ENCODE data around the gene PRKAA2. TPM values are rescaled to one million over a fixed set of nuclear protein-coding genes. Genes with fewer than 3 reads are reported as not detected.

The PRKAA2 gene
- total RNA-seq, 1 experiment from 2014 or later, result 4.0 TPM

GRCh38 chr1:56647106-56647505 is 2.0 kb downstream of the PRKAA2 start:
- peaks cover 15 to 23% of the 10 kb centered on the region in 2 experiments for H3K4me1 Mint-ChIP-seq
- Histone ChIP-seq H2AFZ (ENCODE audit: low read length) (no peak overlapping the region), H3K23me2 (ENCODE audit: insufficient read length, low read depth, low read length, poor library complexity, severe bottlenecking) (peaks cover 12% of the 10 kb centered on the region), H3K4me1 (ENCODE audit: insufficient read depth, low read length) (no peaks in the 10 kb centered on the region), H2BK20ac (ENCODE audit: low read depth, low read length, poor library complexity, severe bottlenecking) (no peak overlapping the region), H3K27ac (ENCODE audit: insufficient read length, low read depth, low read length) (no peak overlapping the region), H3T11ph (ENCODE audit: low read length) (no peak overlapping the region), H3K9ac (ENCODE audit: extremely low read depth, insufficient read length, low read length) (no peak overlapping the region), H3K9me3 (ENCODE audit: control insufficient read depth, low read depth, low read length) (no peaks in the 10 kb centered on the region), H3K14ac (ENCODE audit: insufficient read depth, low read length) (no peak overlapping the region), H2BK5ac (ENCODE audit: insufficient read length, low read length) (no peak overlapping the region), H4K5ac (ENCODE audit: insufficient read length, low read depth, low read length) (no peak overlapping the region), H2BK120ac (ENCODE audit: low read depth, low read length, poor library complexity, severe bottlenecking) (no peak overlapping the region), H3K23ac (ENCODE audit: insufficient read length, low read depth, low read length) (no peak overlapping the region), H2BK15ac (ENCODE audit: low read depth, low read length) (no peak overlapping the region), H3K79me2 (ENCODE audit: insufficient read depth, low read length) (peaks cover 3% of the 10 kb centered on the region; the same call in 1 of the 2 replicates), H3K79me1 (ENCODE audit: insufficient read depth, low read depth, low read length, poor library complexity, severe bottlenecking) (no peaks in the 10 kb centered on the region), H3K27me3 (ENCODE audit: insufficient read depth, low read length) (peaks cover 2% of the 10 kb centered on the region; the same call in 1 of the 2 replicates), H3K4me2 (ENCODE audit: insufficient read depth, insufficient read length, low read length) (no peak overlapping the region), H3K18ac (ENCODE audit: insufficient read length, low read depth, low read length) (no peak overlapping the region), H4K8ac (replicated peaks; ENCODE audit: insufficient read length, low read depth, low read length) (no peak overlapping the region), H4K20me1 (ENCODE audit: control insufficient read depth, insufficient read depth, insufficient read length) (no peaks in the 10 kb centered on the region), H3K4ac (ENCODE audit: low read depth, low read length) (no peak overlapping the region), H4K91ac (ENCODE audit: insufficient read length, low read depth, low read length) (no peak overlapping the region), H3K56ac (ENCODE audit: insufficient read length, low read depth, low read length) (no peak overlapping the region), H2AK5ac (ENCODE audit: insufficient read length, low read length) (no peak overlapping the region), H2BK12ac (ENCODE audit: insufficient read length, low read depth, low read length) (no peak overlapping the region)
- no CpG with 5 or more reads among the region's 1 CpG for WGBS (ENCODE audit: extremely low coverage, insufficient read length, low lambda C conversion rate)
- no peak overlapping the region for H3K27ac Mint-ChIP-seq
- peaks cover 45% of the 10 kb centered on the region for H3K27me3 Mint-ChIP-seq (ENCODE audit: low read depth)
- no peak overlapping the region; a peak in 1 of 5 replicates for H3K4me3 Mint-ChIP-seq
- H3K9me3 Mint-ChIP-seq, result no peaks in the 10 kb centered on the region; a peak in 1 of 5 replicates
- no peaks in the 10 kb centered on the region for H3K36me3 Mint-ChIP-seq (ENCODE audit: insufficient read depth in 1 of 3, low read depth in 3 of 3)
- no peak for TF ChIP-seq CTCF (conservative IDR thresholded peaks at IDR 0.05)
- no peak for DNase-seq

Data from H9 (cell line).